HEK293 (cell line): ENCODE results near the gene RTL9.
A peak's percentile ranks its signal among the peaks of the same experiment; 100 is the strongest.

Experiments used
- ATF2 ChIP-seq: fragments of 450-650 bp; formaldehyde crosslinking; IDR thresholded peaks from 2 replicates; pipeline ENCODE4 v1.5.1; 2016; ENCODE audit warnings: missing biosample characterization, missing genetic modification characterization, low read depth
- CTCF ChIP-seq: fragments of 450-650 bp; formaldehyde crosslinking; IDR thresholded peaks from 2 replicates; pipeline ENCODE4 v1.5.1; 2016; ENCODE audit warnings: missing biosample characterization, missing genetic modification characterization
- PBX3 ChIP-seq: sonication (generic); formaldehyde crosslinking; IDR thresholded peaks from 2 replicates; pipeline ENCODE4 v1.8.1; 2022; ENCODE audit warnings: mild to moderate bottlenecking, moderate library complexity, missing genetic modification reagents
- SCRT1 ChIP-seq: fragments of 450-650 bp; formaldehyde crosslinking; IDR thresholded peaks from 2 replicates; pipeline ENCODE4 v1.5.1; 2016; ENCODE audit warnings: missing biosample characterization, missing genetic modification characterization, borderline replicate concordance
- ZBTB11 ChIP-seq: fragments of 450-650 bp; formaldehyde crosslinking; conservative IDR thresholded peaks from 2 replicates; pipeline ENCODE4 v1.5.1; 2016; ENCODE audit warnings: low read depth, missing biosample characterization, missing genetic modification characterization
- ZNF274 ChIP-seq, 2 experiments: fragments of 200-500 bp in 1 of 2; fragments of 450-650 bp in 1 of 2; sonication (Bioruptor generic) in 1 of 2; formaldehyde crosslinking in 1 of 2; IDR thresholded peaks; 2 replicates each; pipeline versions ENCODE4 v1.5.1 to v1.6.1; 2014 to 2016; ENCODE audit warnings: borderline replicate concordance in 1 of 2, inconsistent platforms in 1 of 2, low read length in 1 of 2, missing biosample characterization in 1 of 2, missing genetic modification characterization in 1 of 2
- ZNF560 ChIP-seq: fragments of 450-650 bp; formaldehyde crosslinking; IDR thresholded peaks from 2 replicates; pipeline ENCODE4 v1.5.1; 2017; ENCODE audit warnings: missing biosample characterization, missing genetic modification characterization, borderline replicate concordance
- ZNF791 ChIP-seq: fragments of 450-650 bp; formaldehyde crosslinking; IDR thresholded peaks from 2 replicates; pipeline ENCODE4 v1.5.1; 2016; ENCODE audit warnings: missing biosample characterization, missing genetic modification characterization

- TF ChIP-seq ATF2 (tag by site-specific recombination) (no peak), CTCF (tag by site-specific recombination) (peak; percentile 78), ZNF791 (no peak), SCRT1 (tag by site-specific recombination) (no peak), ZNF274 (IDR thresholded peaks at IDR 0.05; ENCODE audit: low read length) (no peak), ZNF274 (tag by site-specific recombination; IDR thresholded peaks at IDR 0.05; ENCODE audit: borderline replicate concordance) (no peak), PBX3 (CRISPR knock-in tag) (0 out of 2 replicates have a peak, but pooled peaks have one; percentile 47), ZBTB11 (tag by site-specific recombination) (no peak; the same call in 1 of the 2 replicates), ZNF560 (no peak)
Measured at GRCh38 chrX:110317820-110318663, 40.6 kb upstream of the RTL9 start, which contains the start of gene AMMECR1.
